Measurements from ENCODE around the gene UBE4A.

Gene UBE4A

GRCh38 chr11:118373871-118374270 is 14.5 kb downstream of the UBE4A start:
- TF ChIP-seq POLR2AphosphoS5 (IDR thresholded peaks at IDR 0.05; ENCODE audit: low read depth, low read length) (no peak), SIN3A (IDR thresholded peaks at IDR 0.05; ENCODE audit: borderline replicate concordance, insufficient read depth, low read length) (no peak), REST (IDR thresholded peaks at IDR 0.05; ENCODE audit: insufficient read depth in 1 of 2, low read depth in 2 of 2, low read length in 2 of 2) (no peak), FOXP2 (optimal IDR thresholded peaks at IDR 0.05; ENCODE audit: borderline replicate concordance, extremely low read depth, extremely low read length, insufficient read depth) (no peak), TAF1 (IDR thresholded peaks at IDR 0.05; ENCODE audit: borderline replicate concordance, insufficient read depth, low read length) (no peak)

DNA sequence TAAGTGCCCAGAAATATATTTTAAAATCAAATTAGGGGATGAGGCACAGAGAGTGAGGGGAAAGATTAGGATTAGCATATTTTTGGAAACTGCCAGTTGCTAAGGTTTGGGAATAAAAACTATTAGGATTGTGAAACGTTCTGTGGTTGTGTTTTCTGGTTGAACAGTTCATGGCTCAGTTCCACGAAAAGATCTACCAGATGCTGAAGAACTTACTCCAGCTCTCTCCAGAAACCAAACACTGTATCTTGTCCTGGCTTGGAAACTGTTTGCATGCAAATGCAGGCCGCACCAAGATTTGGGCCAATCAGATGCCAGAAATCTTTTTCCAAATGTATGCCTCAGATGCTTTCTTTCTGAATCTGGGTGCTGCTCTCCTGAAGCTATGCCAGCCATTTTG is 15.3 kb downstream of the UBE4A start:
- TF ChIP-seq REST (IDR thresholded peaks at IDR 0.05; ENCODE audit: insufficient read depth in 1 of 2, low read depth in 2 of 2, low read length in 2 of 2) = no peak
- no peak for TF ChIP-seq POLR2AphosphoS5 (IDR thresholded peaks at IDR 0.05; ENCODE audit: low read depth, low read length)
- no peak for TF ChIP-seq TAF1 (IDR thresholded peaks at IDR 0.05; ENCODE audit: borderline replicate concordance, insufficient read depth, low read length)
- TF ChIP-seq FOXP2 (optimal IDR thresholded peaks at IDR 0.05; ENCODE audit: borderline replicate concordance, extremely low read depth, extremely low read length, insufficient read depth) = no peak
- no peak for TF ChIP-seq SIN3A (IDR thresholded peaks at IDR 0.05; ENCODE audit: borderline replicate concordance, insufficient read depth, low read length)

DNA sequence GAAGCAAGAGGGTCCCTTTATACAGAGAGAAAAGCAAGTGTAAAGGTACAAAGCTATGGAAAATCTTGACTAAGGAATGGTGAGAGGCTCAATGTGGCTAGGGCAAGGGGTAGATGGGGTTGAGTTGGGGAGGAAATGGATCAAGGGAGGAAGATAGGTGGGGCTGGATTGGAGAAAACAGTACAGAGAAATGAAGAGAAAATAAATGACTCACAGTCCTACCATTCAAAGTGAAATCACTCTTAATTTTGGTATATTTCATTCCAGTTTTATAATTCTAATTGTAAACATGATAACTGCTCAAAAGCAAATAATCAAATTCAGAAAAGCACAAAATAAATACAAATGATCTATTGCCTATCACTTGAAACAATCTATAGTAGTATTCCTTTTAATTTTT is 16.6 kb downstream of the UBE4A start:
- TF ChIP-seq FOXP2 (optimal IDR thresholded peaks at IDR 0.05; ENCODE audit: borderline replicate concordance, extremely low read depth, extremely low read length, insufficient read depth) = no peak
- no peak for TF ChIP-seq TAF1 (IDR thresholded peaks at IDR 0.05; ENCODE audit: borderline replicate concordance, insufficient read depth, low read length)
- TF ChIP-seq POLR2AphosphoS5 (IDR thresholded peaks at IDR 0.05; ENCODE audit: low read depth, low read length) = no peak
- TF ChIP-seq SIN3A (IDR thresholded peaks at IDR 0.05; ENCODE audit: borderline replicate concordance, insufficient read depth, low read length) = no peak
- no peak for TF ChIP-seq REST (IDR thresholded peaks at IDR 0.05; ENCODE audit: insufficient read depth in 1 of 2, low read depth in 2 of 2, low read length in 2 of 2)

DNA sequence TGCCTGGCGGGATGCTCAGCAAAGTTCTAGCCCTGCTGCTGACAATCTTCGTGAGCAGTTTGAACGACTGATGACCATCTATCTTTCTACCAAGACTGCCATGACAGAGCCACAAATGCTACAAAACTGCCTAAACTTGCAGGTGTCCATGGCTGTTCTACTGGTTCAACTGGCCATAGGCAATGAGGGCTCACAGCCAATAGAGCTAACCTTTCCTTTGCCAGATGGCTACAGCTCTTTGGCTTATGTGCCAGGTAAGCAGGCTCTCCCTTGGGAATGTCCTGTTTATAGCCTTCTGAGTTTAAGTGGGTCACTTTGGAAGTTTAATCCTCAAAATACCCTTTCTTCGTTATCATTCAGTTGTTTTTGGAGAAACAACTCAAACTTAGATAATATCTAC is 20.1 kb downstream of the UBE4A start:
- TF ChIP-seq TAF1 (IDR thresholded peaks at IDR 0.05; ENCODE audit: borderline replicate concordance, insufficient read depth, low read length) (no peak), FOXP2 (optimal IDR thresholded peaks at IDR 0.05; ENCODE audit: borderline replicate concordance, extremely low read depth, extremely low read length, insufficient read depth) (no peak), POLR2AphosphoS5 (IDR thresholded peaks at IDR 0.05; ENCODE audit: low read depth, low read length) (no peak), SIN3A (IDR thresholded peaks at IDR 0.05; ENCODE audit: borderline replicate concordance, insufficient read depth, low read length) (no peak), REST (IDR thresholded peaks at IDR 0.05; ENCODE audit: insufficient read depth in 1 of 2, low read depth in 2 of 2, low read length in 2 of 2) (no peak)

- TF ChIP-seq TAF1 (IDR thresholded peaks at IDR 0.05; ENCODE audit: borderline replicate concordance, insufficient read depth, low read length) (no peak), FOXP2 (optimal IDR thresholded peaks at IDR 0.05; ENCODE audit: borderline replicate concordance, extremely low read depth, extremely low read length, insufficient read depth) (no peak), REST (IDR thresholded peaks at IDR 0.05; ENCODE audit: insufficient read depth in 1 of 2, low read depth in 2 of 2, low read length in 2 of 2) (no peak), SIN3A (IDR thresholded peaks at IDR 0.05; ENCODE audit: borderline replicate concordance, insufficient read depth, low read length) (no peak), POLR2AphosphoS5 (IDR thresholded peaks at IDR 0.05; ENCODE audit: low read depth, low read length) (no peak)
Observed at GRCh38 chr11:118380571-118380970, 21.2 kb downstream of the UBE4A start.
